Keratinocyte (primary cell): ENCODE measurements around the gene ARHGAP15. TPM values are rescaled to one million over a fixed set of nuclear protein-coding genes. Genes with fewer than 3 reads are reported as not detected.

Source experiments
- DNase-seq: peaks from one replicate; pipeline ENCODE4 v3.0.0-alpha.2; 2011; ENCODE audit warnings: low read depth, missing footprints, low spot score
- FAIRE-seq: peaks from 2 replicates; lab custom pipeline; 2011; peaks lifted over from hg19 to GRCh38; lab: Jason Lieb, UNC
- H2AFZ ChIP-seq: 2 replicates; pipeline ENCODE4 v1.6.0; 2012; ENCODE audit warnings: low read length, control low read depth, inconsistent platforms; ENCODE audit not compliant: control insufficient read depth
- H3K27ac ChIP-seq: 2 replicates; pipeline ENCODE4 v1.5.1; 2011; ENCODE audit warnings: low read length; ENCODE audit not compliant: control insufficient read depth, insufficient read depth
- H3K27me3 ChIP-seq: 3 replicates; pipeline ENCODE4 v1.6.0; 2011; ENCODE audit warnings: low read length; ENCODE audit not compliant: control insufficient read depth, insufficient read depth; ENCODE audit errors: extremely low read depth
- H3K36me3 ChIP-seq, 2 experiments: 2 replicates in 1 of 2; 3 replicates in 1 of 2; pipeline ENCODE4 v1.5.1; 2011; ENCODE audit warnings: low read length in 2 of 2, mild to moderate bottlenecking in 1 of 2; ENCODE audit not compliant: control insufficient read depth in 2 of 2, insufficient read depth in 2 of 2; ENCODE audit errors: extremely low read depth in 1 of 2
- H3K4me1 ChIP-seq: 3 replicates; pipeline ENCODE4 v1.5.1; 2011; ENCODE audit warnings: low read length; ENCODE audit not compliant: control insufficient read depth, insufficient read depth; ENCODE audit errors: extremely low read depth
- H3K4me2 ChIP-seq: 3 replicates; pipeline ENCODE4 v1.6.0; 2011; ENCODE audit warnings: low read depth, low read length; ENCODE audit not compliant: control insufficient read depth, insufficient read depth; ENCODE audit errors: extremely low read depth
- H3K4me3 ChIP-seq, 3 experiments: fragments of 200-600 bp in 1 of 3; sonication (generic) in 1 of 3; 2 replicates in 2 of 3; 3 replicates in 1 of 3; pipeline ENCODE4 v1.5.1; 2011 to 2016; ENCODE audit warnings: low read length in 3 of 3, mild to moderate bottlenecking in 3 of 3, control low read depth in 2 of 3, inconsistent platforms in 1 of 3, low read depth in 1 of 3, mixed read lengths in 1 of 3, mixed run types in 1 of 3, moderate library complexity in 1 of 3; ENCODE audit not compliant: control insufficient read depth in 2 of 3, insufficient read depth in 2 of 3; ENCODE audit errors: extremely low read depth in 1 of 3
- H3K79me2 ChIP-seq: 2 replicates; pipeline ENCODE4 v1.6.0; 2012; ENCODE audit warnings: low read length; ENCODE audit not compliant: control insufficient read depth, insufficient read depth
- H3K9ac ChIP-seq: 3 replicates; pipeline ENCODE4 v1.6.0; 2011; ENCODE audit warnings: low read length; ENCODE audit not compliant: control insufficient read depth, insufficient read depth; ENCODE audit errors: extremely low read depth
- H3K9me1 ChIP-seq: 3 replicates; pipeline ENCODE4 v1.6.0; 2011; ENCODE audit warnings: low read length; ENCODE audit not compliant: control insufficient read depth, insufficient read depth; ENCODE audit errors: extremely low read depth
- H3K9me3 ChIP-seq: 2 replicates; pipeline ENCODE4 v1.5.1; 2012; ENCODE audit warnings: low read depth, low read length; ENCODE audit not compliant: control insufficient read depth
- H4K20me1 ChIP-seq: 3 replicates; pipeline ENCODE4 v1.6.0; 2011; ENCODE audit warnings: low read length; ENCODE audit not compliant: control insufficient read depth, insufficient read depth; ENCODE audit errors: extremely low read depth
- CTCF ChIP-seq, 3 experiments: IDR thresholded peaks in 1 of 3; conservative IDR thresholded peaks in 1 of 3; optimal IDR thresholded peaks in 1 of 3; 2 replicates in 2 of 3; 3 replicates in 1 of 3; pipeline versions ENCODE3 to v1.5.1; 2011; ENCODE audit warnings: low read length in 3 of 3, mild to moderate bottlenecking in 3 of 3, moderate library complexity in 2 of 3, control low read depth in 1 of 3, inconsistent platforms in 1 of 3; ENCODE audit not compliant: insufficient read depth in 2 of 3; ENCODE audit errors: extremely low read depth in 1 of 3
- EZH2 ChIP-seq: IDR thresholded peaks from one replicate; pipeline ENCODE4 v1.6.1; 2012; ENCODE audit warnings: inconsistent platforms, mild to moderate bottlenecking, low read length, moderate library complexity
- dilution Hi-C: fragments of 300-500 bp; cut with MboI; formaldehyde crosslinking; loops from one replicate; pipeline ENCODE4 v1.7.0; 2020; ENCODE audit warnings: low sequenced_read_pairs; ENCODE audit not compliant: extremely low pct_ligation_motif_present
- polyA plus RNA-seq, 5 experiments: library from polyadenylated mRNA; depleted of rRNA in 3 of 5; stranded (reverse) in 3 of 5; stranded (forward) in 1 of 5; unstranded in 1 of 5; fragments of >200 nt; gene quantifications; 1 replicate in 1 of 5; 2 replicates in 3 of 5; 3 replicates in 1 of 5; pipeline versions ENCODE4 v1.2.1 to v1.2.3, GENCODE V29; 2011 to 2012; ENCODE audit warnings: missing spikeins in 2 of 5, low read depth in 1 of 5, low replicate concordance in 1 of 5

The ARHGAP15 gene
- polyA plus RNA-seq, 1 donor (not counting 4 experiments of a cell fraction or from before 2014, with no cell fraction given): not detected

- Histone ChIP-seq H3K9me3 (no peaks in the 10 kb centered on the region), H3K27ac (no peak overlapping the region), H3K27me3 (no peaks in the 10 kb centered on the region), H3K4me3 (no peak overlapping the region), H3K4me1 (no peaks in the 10 kb centered on the region), H4K20me1 (no peaks in the 10 kb centered on the region), H3K9ac (no peak overlapping the region), H3K4me2 (no peak overlapping the region), H3K36me3 (no peaks in the 10 kb centered on the region), H2AFZ (no peak overlapping the region), H3K9me1 (no peaks in the 10 kb centered on the region), H3K79me2 (no peaks in the 10 kb centered on the region)
- TF ChIP-seq CTCF (optimal IDR thresholded peaks at IDR 0.05 in 1 of 3, IDR thresholded peaks at IDR 0.05 in 1 of 3, conservative IDR thresholded peaks at IDR 0.05 in 1 of 3; ENCODE audit: extremely low read depth in 1 of 3, insufficient read depth in 2 of 3, low read length in 3 of 3) (no peak), EZH2 (no peak)
- FAIRE-seq (no peak), DNase-seq (no peak)
- dilution Hi-C loops: no loop called here
Measured at GRCh38 chr2:143195511-143195910, 66.3 kb downstream of the ARHGAP15 start.

- H3K9ac ChIP-seq: no peak overlapping the region
- no peaks in the 10 kb centered on the region for H3K27me3 ChIP-seq
- TF ChIP-seq EZH2: no peak
- TF ChIP-seq CTCF (optimal IDR thresholded peaks at IDR 0.05 in 1 of 3, IDR thresholded peaks at IDR 0.05 in 1 of 3, conservative IDR thresholded peaks at IDR 0.05 in 1 of 3; ENCODE audit: extremely low read depth in 1 of 3, insufficient read depth in 2 of 3, low read length in 3 of 3): no peak
- no peaks in the 10 kb centered on the region for H3K79me2 ChIP-seq
- H3K4me3 ChIP-seq: no peak overlapping the region
- dilution Hi-C loops: no loop called here
- H3K9me1 ChIP-seq: no peaks in the 10 kb centered on the region
- no peaks in the 10 kb centered on the region for H3K9me3 ChIP-seq
- FAIRE-seq: no peak
- no peaks in the 10 kb centered on the region for H4K20me1 ChIP-seq
- H3K4me1 ChIP-seq: no peaks in the 10 kb centered on the region
- H3K27ac ChIP-seq: no peak overlapping the region
- H2AFZ ChIP-seq: no peak overlapping the region
- no peak overlapping the region for H3K4me2 ChIP-seq
- H3K36me3 ChIP-seq: no peaks in the 10 kb centered on the region
- DNase-seq: no peak
Measured at GRCh38 chr2:143204062-143204461, 74.8 kb downstream of the ARHGAP15 start.
